Esophagus muscularis mucosa (tissue), 4 donors: ENCODE results near the gene NKPD1.

Experiments used
- EP300 ChIP-seq: sonication (generic); formaldehyde crosslinking; IDR thresholded peaks from one replicate; pipeline ENCODE4 v1.6.1; 2017; ENCODE audit warnings: antibody characterized with exemption
- POLR2A ChIP-seq: fragments of 450-650 bp; IDR thresholded peaks from one replicate; pipeline ENCODE4 v1.6.1; 2017; ENCODE audit warnings: antibody characterized with exemption, moderate library complexity, mild to moderate bottlenecking, low read depth
- POLR2AphosphoS5 ChIP-seq, 2 donors: sonication (generic); formaldehyde crosslinking; IDR thresholded peaks; one replicate each; pipeline ENCODE4 v1.6.1; 2017; ENCODE audit warnings: antibody characterized with exemption in 2 of 2
- TF ChIP-seq, protein P1 (sequence below), 3 experiments: fragments of 200-600 bp in 2 of 3; fragments of 450-650 bp in 1 of 3; sonication (generic) in 2 of 3; IDR thresholded peaks; one replicate each; pipeline ENCODE4 v1.5.1; 2017 to 2019; ENCODE audit warnings: antibody characterized with exemption in 3 of 3, mild to moderate bottlenecking in 2 of 3, moderate library complexity in 1 of 3

GRCh38 chr19:45182758-45183157 lies 22.0 kb upstream of the NKPD1 start:
- TF ChIP-seq POLR2A (no peak), POLR2AphosphoS5 (IDR thresholded peaks at IDR 0.05) (no peak), EP300 (no peak)
- TF ChIP-seq, protein P1, sequence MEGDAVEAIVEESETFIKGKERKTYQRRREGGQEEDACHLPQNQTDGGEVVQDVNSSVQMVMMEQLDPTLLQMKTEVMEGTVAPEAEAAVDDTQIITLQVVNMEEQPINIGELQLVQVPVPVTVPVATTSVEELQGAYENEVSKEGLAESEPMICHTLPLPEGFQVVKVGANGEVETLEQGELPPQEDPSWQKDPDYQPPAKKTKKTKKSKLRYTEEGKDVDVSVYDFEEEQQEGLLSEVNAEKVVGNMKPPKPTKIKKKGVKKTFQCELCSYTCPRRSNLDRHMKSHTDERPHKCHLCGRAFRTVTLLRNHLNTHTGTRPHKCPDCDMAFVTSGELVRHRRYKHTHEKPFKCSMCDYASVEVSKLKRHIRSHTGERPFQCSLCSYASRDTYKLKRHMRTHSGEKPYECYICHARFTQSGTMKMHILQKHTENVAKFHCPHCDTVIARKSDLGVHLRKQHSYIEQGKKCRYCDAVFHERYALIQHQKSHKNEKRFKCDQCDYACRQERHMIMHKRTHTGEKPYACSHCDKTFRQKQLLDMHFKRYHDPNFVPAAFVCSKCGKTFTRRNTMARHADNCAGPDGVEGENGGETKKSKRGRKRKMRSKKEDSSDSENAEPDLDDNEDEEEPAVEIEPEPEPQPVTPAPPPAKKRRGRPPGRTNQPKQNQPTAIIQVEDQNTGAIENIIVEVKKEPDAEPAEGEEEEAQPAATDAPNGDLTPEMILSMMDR (IDR thresholded peaks at IDR 0.05): no peak
